Measurements from ENCODE around the gene NPEPPS.

The NPEPPS gene

GRCh38 chr17:47605011-47605410 lies 74.1 kb downstream of the NPEPPS start:
- H3K4me3 ChIP-seq (ENCODE audit: low read depth, low read length) = no peak overlapping the region
- no peak for TF ChIP-seq CTCF (conservative IDR thresholded peaks at IDR 0.05; ENCODE audit: low read depth, low read length)

GRCh38 chr17:47607481-47607880 lies 76.6 kb downstream of the NPEPPS start:
- H3K4me3 ChIP-seq (ENCODE audit: low read depth, low read length) = no peak overlapping the region
- no peak for TF ChIP-seq CTCF (conservative IDR thresholded peaks at IDR 0.05; ENCODE audit: low read depth, low read length)
- no peak for DNase-seq (ENCODE audit: low read depth)

More at GRCh38 chr17:47605011-47605410, 74.1 kb downstream of the NPEPPS start:
- DNase-seq (ENCODE audit: low read depth) = no peak

GRCh38 chr17:47611372-47612350 lies 80.8 kb downstream of the NPEPPS start:
- peak; percentile 24 for DNase-seq (ENCODE audit: low read depth)
- no peak overlapping the region for H3K4me3 ChIP-seq (ENCODE audit: low read depth, low read length)
- no peak for TF ChIP-seq CTCF (conservative IDR thresholded peaks at IDR 0.05; ENCODE audit: low read depth, low read length)

GRCh38 chr17:47615766-47616424 lies 85.0 kb downstream of the NPEPPS start:
- peak; percentile 54 for TF ChIP-seq CTCF (conservative IDR thresholded peaks at IDR 0.05; ENCODE audit: low read depth, low read length)
- H3K4me3 ChIP-seq (ENCODE audit: low read depth, low read length) = no peak overlapping the region
- DNase-seq (ENCODE audit: low read depth) = peak; percentile 71

GRCh38 chr17:47618410-47618809 lies 87.5 kb downstream of the NPEPPS start:
- H3K4me3 ChIP-seq (ENCODE audit: low read depth, low read length) = no peak overlapping the region
- TF ChIP-seq CTCF (conservative IDR thresholded peaks at IDR 0.05; ENCODE audit: low read depth, low read length) = peak; percentile 58
- peak; percentile 48 for DNase-seq (ENCODE audit: low read depth)

- H3K4me3 ChIP-seq (ENCODE audit: low read depth, low read length) = no peak overlapping the region
- no peak for DNase-seq (ENCODE audit: low read depth)
Measured at GRCh38 chr17:47620503-47621245, 89.8 kb downstream of the NPEPPS start.

More at GRCh38 chr17:47620503-47621245, 89.8 kb downstream of the NPEPPS start:
- no peak for TF ChIP-seq CTCF (conservative IDR thresholded peaks at IDR 0.05; ENCODE audit: low read depth, low read length)
